CD4-positive, CD25-positive, alpha-beta regulatory T cell (primary cell): ENCODE data around the gene ZFR2. TPM values are rescaled to one million over a fixed set of nuclear protein-coding genes. Genes with fewer than 3 reads are reported as not detected.

Experiments used
- ATAC-seq, 2 donors: fragments of 150-1000 bp; cut with Tn5 transposase; one replicate each; pipeline ENCODE4 v1.10.0; 2021; ENCODE audit warnings: low read depth in 2 of 2, moderate number of reproducible peaks in 2 of 2, moderate library complexity in 1 of 2
- DNase-seq, 3 donors: peaks; one replicate each; pipeline versions ENCODE4 v3.0.0 to v3.0.0-alpha.2; 2012 to 2022; ENCODE audit warnings: mixed read lengths in 1 of 3
- H3K27ac ChIP-seq: one replicate; pipeline ENCODE4 v1.7.0; 2013; ENCODE audit warnings: mild to moderate bottlenecking, low read length; ENCODE audit not compliant: insufficient read depth, poor library complexity, severe bottlenecking
- H3K27me3 ChIP-seq: one replicate; pipeline ENCODE4 v1.7.0; 2013; ENCODE audit warnings: low read length; ENCODE audit not compliant: control insufficient read depth, insufficient read depth
- H3K36me3 ChIP-seq: one replicate; pipeline ENCODE4 v1.7.0; 2013; ENCODE audit warnings: mild to moderate bottlenecking, low read length, moderate library complexity; ENCODE audit not compliant: control insufficient read depth, insufficient read depth
- H3K4me1 ChIP-seq: 2 replicates; pipeline ENCODE4 v1.7.0; 2013; ENCODE audit warnings: mild to moderate bottlenecking, low read length; ENCODE audit not compliant: insufficient read depth, control insufficient read depth, poor library complexity, severe bottlenecking
- H3K4me3 ChIP-seq: one replicate; pipeline ENCODE4 v1.7.0; 2013; ENCODE audit warnings: low read depth, mild to moderate bottlenecking, low read length, moderate library complexity
- H3K9me3 ChIP-seq, 2 experiments: 1 replicate in 1 of 2; 2 replicates in 1 of 2; pipeline ENCODE4 v1.7.0; 2013; ENCODE audit warnings: low read length in 2 of 2, mild to moderate bottlenecking in 1 of 2, moderate library complexity in 1 of 2; ENCODE audit not compliant: control insufficient read depth in 2 of 2
- H3K27ac Mint-ChIP-seq, 3 donors: one replicate each; pipeline ENCODE4 v1.8.0; 2020 to 2022; ENCODE audit warnings: mild to moderate bottlenecking in 3 of 3, mixed read lengths in 3 of 3, moderate library complexity in 2 of 3
- H3K27me3 Mint-ChIP-seq: one replicate; pipeline ENCODE4 v1.8.0; 2022; ENCODE audit warnings: mild to moderate bottlenecking, mixed read lengths
- H3K36me3 Mint-ChIP-seq: one replicate; pipeline ENCODE4 v1.8.0; 2020; ENCODE audit warnings: mixed read lengths
- H3K4me1 Mint-ChIP-seq, 4 donors: one replicate each; pipeline ENCODE4 v1.8.0; 2020 to 2022; ENCODE audit warnings: mixed read lengths in 4 of 4, mild to moderate bottlenecking in 1 of 4
- H3K4me3 Mint-ChIP-seq, 4 donors: one replicate each; pipeline ENCODE4 v1.8.0; 2020 to 2022; ENCODE audit warnings: mild to moderate bottlenecking in 4 of 4, mixed read lengths in 4 of 4, moderate library complexity in 3 of 4
- H3K9me3 Mint-ChIP-seq, 7 donors: one replicate each; pipeline ENCODE4 v1.8.0; 2020 to 2022; ENCODE audit warnings: mixed read lengths in 7 of 7, mild to moderate bottlenecking in 3 of 7, moderate library complexity in 2 of 7
- polyA plus RNA-seq, 4 donors: library from polyadenylated mRNA; unstranded; fragments of 300-500 nt; fragmentation: Illumina TruSeq; gene quantifications; one replicate each; pipeline ENCODE4 v1.2.3, GENCODE V29; 2021
- total RNA-seq: library from RNA; stranded (reverse); gene quantifications from one replicate; pipeline ENCODE4 v1.2.3, GENCODE V29; 2022

Gene ZFR2
- total and polyA plus RNA-seq, 5 donors from 2014 or later: 0.06 to 1.3 (median 0.57) TPM; not detected in 1

- Mint-ChIP-seq H3K27ac (no peak overlapping the region), H3K36me3 (peaks cover 4% of the 10 kb centered on the region), H3K4me1 (peaks cover 0 to 7% (median 2%) of the 10 kb centered on the region in 4 donors), H3K27me3 (peaks cover 23% of the 10 kb centered on the region), H3K4me3 (no peak overlapping the region), H3K9me3 (peaks cover 0 to 5% (median 0%) of the 10 kb centered on the region in 7 donors)
- peaks cover 0 to 7% of the 10 kb centered on the region in 2 experiments for H3K9me3 ChIP-seq
- no peak overlapping the region for H3K4me3 ChIP-seq
- no peak for DNase-seq
- no peaks in the 10 kb centered on the region for H3K36me3 ChIP-seq
- no peak for ATAC-seq
- H3K27me3 ChIP-seq: no peaks in the 10 kb centered on the region
- H3K4me1 ChIP-seq: no peaks in the 10 kb centered on the region
- H3K27ac ChIP-seq: no peak overlapping the region
Measured at GRCh38 chr19:3790941-3791340, 77.9 kb downstream of the ZFR2 start.

GRCh38 chr19:3790209-3790734 is 78.6 kb downstream of the ZFR2 start:
- Mint-ChIP-seq H3K36me3 (peaks cover 4% of the 10 kb centered on the region), H3K4me1 (peaks cover 0 to 7% (median 4%) of the 10 kb centered on the region in 4 donors), H3K4me3 (peak overlapping the region in 1 of 4 donors; percentile 66), H3K9me3 (peaks cover 0 to 5% (median 0%) of the 10 kb centered on the region in 7 donors), H3K27me3 (peaks cover 23% of the 10 kb centered on the region), H3K27ac (no peak overlapping the region)
- no peaks in the 10 kb centered on the region for H3K36me3 ChIP-seq
- H3K27ac ChIP-seq: no peak overlapping the region
- H3K27me3 ChIP-seq: no peaks in the 10 kb centered on the region
- no peak for ATAC-seq
- DNase-seq: no peak
- peaks cover 4% of the 10 kb centered on the region for H3K4me1 ChIP-seq
- peaks cover 0 to 7% of the 10 kb centered on the region in 2 experiments for H3K9me3 ChIP-seq
- H3K4me3 ChIP-seq: no peak overlapping the region

GRCh38 chr19:3788996-3789778 is 79.7 kb downstream of the ZFR2 start:
- peaks cover 0 to 12% (median 4%) of the 10 kb centered on the region in 4 donors for H3K4me1 Mint-ChIP-seq
- no peak overlapping the region for H3K27ac ChIP-seq
- H3K27me3 ChIP-seq: no peaks in the 10 kb centered on the region
- H3K27me3 Mint-ChIP-seq: peaks cover 28% of the 10 kb centered on the region
- H3K4me3 ChIP-seq: no peak overlapping the region
- H3K27ac Mint-ChIP-seq: no peak overlapping the region
- H3K9me3 Mint-ChIP-seq: peaks cover 0 to 2% (median 0%) of the 10 kb centered on the region in 7 donors
- H3K36me3 Mint-ChIP-seq: peaks cover 4% of the 10 kb centered on the region
- ATAC-seq (no peak), DNase-seq (no peak)
- peaks cover 0 to 7% of the 10 kb centered on the region in 2 experiments for H3K9me3 ChIP-seq
- H3K36me3 ChIP-seq: no peaks in the 10 kb centered on the region
- H3K4me3 Mint-ChIP-seq: peak overlapping the region in 1 of 4 donors; percentile 73
- peaks cover 7% of the 10 kb centered on the region for H3K4me1 ChIP-seq

- H3K27me3 Mint-ChIP-seq: peaks cover 28% of the 10 kb centered on the region
- peak within 1 kb of the TSS in 3 of 4 donors; percentile 7 to 81 (median 74) for H3K4me3 Mint-ChIP-seq
- Histone ChIP-seq H3K27me3 (no peaks in the 10 kb centered on the region), H3K4me1 (peaks cover 7% of the 10 kb centered on the region), H3K9me3 (peaks cover 10 to 22% of the 10 kb centered on the region in 2 experiments), H3K36me3 (no peaks in the 10 kb centered on the region), H3K27ac (no peak within 1 kb of the TSS), H3K4me3 (no peak within 1 kb of the TSS)
- no peak for DNase-seq
- peaks cover 0 to 14% (median 4%) of the 10 kb centered on the region in 4 donors for H3K4me1 Mint-ChIP-seq
- H3K36me3 Mint-ChIP-seq: peaks cover 13% of the 10 kb centered on the region
- ATAC-seq: peak in 1 of 2 donors; percentile 16
- H3K27ac Mint-ChIP-seq: peak within 1 kb of the TSS in 1 of 3 donors; percentile 89
- H3K9me3 Mint-ChIP-seq: peaks cover 4 to 16% (median 4%) of the 10 kb centered on the region in 7 donors
Measured at GRCh38 chr19:3785938-3786824, 82.7 kb downstream of the ZFR2 start, which contains the start of gene MATK. TSS of gene MATK (minus strand) at chr19:3786381. CDS start at chr19:3785135, 1,246 bp downstream.

GRCh38 chr19:3785451-3785937 is 83.3 kb downstream of the ZFR2 start:
- Histone ChIP-seq H3K27ac (no peak overlapping the region), H3K9me3 (peaks cover 11 to 20% of the 10 kb centered on the region in 2 experiments), H3K36me3 (no peaks in the 10 kb centered on the region), H3K4me1 (peaks cover 7% of the 10 kb centered on the region), H3K27me3 (no peaks in the 10 kb centered on the region), H3K4me3 (no peak overlapping the region)
- H3K4me3 Mint-ChIP-seq: peak overlapping the region in 2 of 4 donors; percentile 74 to 81
- peaks cover 9% of the 10 kb centered on the region for H3K36me3 Mint-ChIP-seq
- no peak overlapping the region for H3K27ac Mint-ChIP-seq
- peaks cover 0 to 14% (median 2%) of the 10 kb centered on the region in 4 donors for H3K4me1 Mint-ChIP-seq
- H3K27me3 Mint-ChIP-seq: peaks cover 25% of the 10 kb centered on the region
- peaks cover 4 to 21% (median 7%) of the 10 kb centered on the region in 7 donors for H3K9me3 Mint-ChIP-seq
- DNase-seq (no peak), ATAC-seq (peak in 1 of 2 donors; percentile 29)

- H3K36me3 ChIP-seq: no peaks in the 10 kb centered on the region
- no peak for DNase-seq
- Mint-ChIP-seq H3K4me1 (peaks cover 0 to 14% (median 0%) of the 10 kb centered on the region in 4 donors), H3K4me3 (peak overlapping the region in 2 of 4 donors; percentile 76 to 81), H3K27ac (no peak overlapping the region), H3K27me3 (peaks cover 23% of the 10 kb centered on the region), H3K36me3 (peaks cover 8% of the 10 kb centered on the region), H3K9me3 (peaks cover 2 to 21% (median 7%) of the 10 kb centered on the region in 7 donors)
- H3K9me3 ChIP-seq: peaks cover 11 to 20% of the 10 kb centered on the region in 2 experiments
- peaks cover 7% of the 10 kb centered on the region for H3K4me1 ChIP-seq
- no peak overlapping the region for H3K27ac ChIP-seq
- H3K4me3 ChIP-seq: no peak overlapping the region
- no peak for ATAC-seq
- no peaks in the 10 kb centered on the region for H3K27me3 ChIP-seq
Measured at GRCh38 chr19:3784607-3785450, 84.0 kb downstream of the ZFR2 start.
